CD4-positive, alpha-beta T cell (primary cell): ENCODE measurements around the gene IQCH. TPM values are rescaled to one million over a fixed set of nuclear protein-coding genes. Genes with fewer than 3 reads are reported as not detected.

Experiments used
- ATAC-seq: fragments of 200-7000 bp; cut with Tn5 transposase; one replicate; pipeline ENCODE4 v1.10.0; 2022; ENCODE audit warnings: mild to moderate bottlenecking; ENCODE audit not compliant: poor library complexity
- CTCF ChIA-PET: fragments of 350-600 bp; sonication (Branson Sonifier 250); formaldehyde crosslinking; loops from one replicate; lab custom pipeline; 2021; ENCODE audit warnings: antibody characterized with exemption, inconsistent platforms; lab: Charles Lee
- POLR2A ChIA-PET: fragments of 350-600 bp; sonication (Branson Sonifier 250); formaldehyde crosslinking; loops from one replicate; lab custom pipeline; 2021; ENCODE audit warnings: antibody characterized with exemption, inconsistent platforms; lab: Charles Lee
- DNase-seq, 14 experiments: peaks; one replicate each; pipeline ENCODE4 v3.0.0-alpha.2; 2013 to 2020; ENCODE audit warnings: mixed read lengths in 2 of 14
- H3K27ac ChIP-seq, 2 donors: one replicate each; pipeline versions ENCODE4 v1.5.1 to v1.7.0; 2013; ENCODE audit warnings: low read length in 2 of 2, low read depth in 1 of 2, mild to moderate bottlenecking in 1 of 2
- H3K27me3 ChIP-seq, 2 experiments: 1 replicate in 1 of 2; 2 replicates in 1 of 2; pipeline versions ENCODE4 v1.6.1 to v1.7.0; 2013; ENCODE audit warnings: low read length in 2 of 2, control low read depth in 1 of 2, mild to moderate bottlenecking in 1 of 2, moderate library complexity in 1 of 2; ENCODE audit not compliant: insufficient read depth in 2 of 2, control insufficient read depth in 1 of 2
- H3K36me3 ChIP-seq: one replicate; pipeline ENCODE4 v1.6.1; 2013; ENCODE audit warnings: low read length, control low read depth; ENCODE audit not compliant: insufficient read depth
- H3K4me1 ChIP-seq: one replicate; pipeline ENCODE4 v1.6.1; 2013; ENCODE audit warnings: low read length, control low read depth; ENCODE audit not compliant: insufficient read depth
- H3K4me3 ChIP-seq: one replicate; pipeline ENCODE4 v1.5.1; 2013; ENCODE audit warnings: mild to moderate bottlenecking, low read length, moderate library complexity
- H3K9me3 ChIP-seq, 2 experiments: 1 replicate in 1 of 2; 2 replicates in 1 of 2; pipeline versions ENCODE4 v1.6.1 to v1.7.0; 2013; ENCODE audit warnings: low read length in 2 of 2, mild to moderate bottlenecking in 2 of 2, control low read depth in 1 of 2, moderate library complexity in 1 of 2; ENCODE audit not compliant: control insufficient read depth in 1 of 2, insufficient read depth in 1 of 2
- H3K27ac Mint-ChIP-seq: one replicate; pipeline ENCODE4 v1.8.0; 2020; ENCODE audit warnings: mixed read lengths
- H3K27me3 Mint-ChIP-seq: one replicate; pipeline ENCODE4 v1.8.0; 2021; ENCODE audit warnings: mixed read lengths
- H3K36me3 Mint-ChIP-seq: one replicate; pipeline ENCODE4 v1.8.0; 2021; ENCODE audit warnings: low read depth, mixed read lengths
- H3K4me1 Mint-ChIP-seq: one replicate; pipeline ENCODE4 v1.8.0; 2021; ENCODE audit warnings: low read depth, mixed read lengths
- H3K4me3 Mint-ChIP-seq: one replicate; pipeline ENCODE4 v1.8.0; 2020; ENCODE audit warnings: mild to moderate bottlenecking, mixed read lengths
- H3K9me3 Mint-ChIP-seq: one replicate; pipeline ENCODE4 v1.8.0; 2020; ENCODE audit warnings: mixed read lengths
- CTCF ChIP-seq: fragments of 200-600 bp; IDR thresholded peaks from one replicate; pipeline ENCODE4 v1.8.0; 2022; ENCODE audit warnings: antibody characterized with exemption, mild to moderate bottlenecking
- intact Hi-C, 2 experiments: fragments of 100-400 bp; cut with DNase I in 1 of 2; cut with micrococcal nuclease in 1 of 2; formaldehyde crosslinking; loops; one replicate each; pipeline versions ENCODE4 v1.15.1 to v1.9.0; 2023 to 2025; cut with DNase I, micrococcal nuclease
- total RNA-seq, 174 experiments: library from RNA in 2 of 174; stranded (reverse) in 2 of 174; gene quantifications; one replicate each; pipeline ENCODE4 v1.2.3 and lab custom pipeline; 2021 to 2026

The IQCH gene
- total RNA-seq, 2 experiments from 2014 or later, result 0.85 to 1.3 TPM

GRCh38 chr15:67509918-67510317, 255.3 kb downstream of the IQCH start:
- no peaks in the 10 kb centered on the region for H3K9me3 ChIP-seq
- CTCF ChIA-PET, result no interaction called here
- TF ChIP-seq CTCF, result no peak

GRCh38 chr15:67510597-67511190, 256.1 kb downstream of the IQCH start:
- Mint-ChIP-seq H3K9me3 (no peaks in the 10 kb centered on the region), H3K27ac (no peak overlapping the region), H3K27me3 (no peaks in the 10 kb centered on the region), H3K4me3 (no peak overlapping the region), H3K4me1 (no peaks in the 10 kb centered on the region), H3K36me3 (peaks cover 29% of the 10 kb centered on the region)
- Histone ChIP-seq H3K27me3 (no peaks in the 10 kb centered on the region), H3K4me3 (no peak overlapping the region), H3K9me3 (no peaks in the 10 kb centered on the region), H3K27ac (no peak overlapping the region), H3K36me3 (peaks cover 3% of the 10 kb centered on the region), H3K4me1 (no peaks in the 10 kb centered on the region)
- no peak for ATAC-seq
- intact Hi-C loops, result loop anchor here in 1 of 2 experiments (5.0 kb wide), 1 partner anchor 37 kb away; no protein-coding TSS in a partner anchor
- POLR2A ChIA-PET, result no interaction called here
- CTCF ChIA-PET, result interaction anchor here (1.4 kb wide), 1 partner anchor 9 kb away, joined by 6 read pairs; no protein-coding TSS in a partner anchor
- no peak for TF ChIP-seq CTCF
- no peak for DNase-seq

More at GRCh38 chr15:67509918-67510317, 255.3 kb downstream of the IQCH start:
- Histone ChIP-seq H3K36me3 (peaks cover 3% of the 10 kb centered on the region), H3K27me3 (no peaks in the 10 kb centered on the region), H3K27ac (no peak overlapping the region), H3K4me1 (no peaks in the 10 kb centered on the region), H3K4me3 (no peak overlapping the region)
- Mint-ChIP-seq H3K27ac (no peak overlapping the region), H3K9me3 (no peaks in the 10 kb centered on the region), H3K4me1 (no peaks in the 10 kb centered on the region), H3K4me3 (no peak overlapping the region), H3K27me3 (no peaks in the 10 kb centered on the region), H3K36me3 (peaks cover 25% of the 10 kb centered on the region)
- no peak for DNase-seq
- no peak for ATAC-seq
- intact Hi-C loops, result loop anchor here in 1 of 2 experiments (5.0 kb wide), 1 partner anchor 37 kb away; no protein-coding TSS in a partner anchor
- POLR2A ChIA-PET, result no interaction called here

GRCh38 chr15:67511606-67512005, 257.0 kb downstream of the IQCH start:
- H3K27me3 ChIP-seq, result no peaks in the 10 kb centered on the region
- Mint-ChIP-seq H3K27ac (no peak overlapping the region), H3K9me3 (no peaks in the 10 kb centered on the region), H3K36me3 (peaks cover 29% of the 10 kb centered on the region), H3K4me1 (no peaks in the 10 kb centered on the region), H3K27me3 (no peaks in the 10 kb centered on the region), H3K4me3 (no peak overlapping the region)
- no peak overlapping the region for H3K4me3 ChIP-seq
- intact Hi-C loops, result loop anchor here in 1 of 2 experiments (5.0 kb wide), 1 partner anchor 36 kb away; no protein-coding TSS in a partner anchor
- ATAC-seq (no peak), DNase-seq (no peak)
- H3K4me1 ChIP-seq, result no peaks in the 10 kb centered on the region
- H3K27ac ChIP-seq, result no peak overlapping the region
- CTCF ChIA-PET, result interaction anchor here (0.7 to 1.4 kb wide), 2 partner anchors 10 to 569 kb away, joined by 3 to 6 read pairs; no protein-coding TSS in a partner anchor
- peaks cover 3% of the 10 kb centered on the region for H3K36me3 ChIP-seq
- POLR2A ChIA-PET, result no interaction called here
- no peaks in the 10 kb centered on the region for H3K9me3 ChIP-seq
- TF ChIP-seq CTCF, result no peak
